LHCN-M2 (cell line): ENCODE results near the gene SH3PXD2A. TPM values are rescaled to one million over a fixed set of nuclear protein-coding genes. Genes with fewer than 3 reads are reported as not detected.

ENCODE experiments used
- DNase-seq: peaks from one replicate; pipeline ENCODE4 v3.0.0-alpha.2; 2012; ENCODE audit warnings: low read depth
- total RNA-seq: library from RNA; depleted of rRNA; stranded (reverse); fragments of >200 nt; gene quantifications from 2 replicates; pipeline ENCODE4 v1.2.3, GENCODE V29; 2014

Gene SH3PXD2A
- total RNA-seq, 1 experiment from 2014 or later = 18.4 TPM

DNA sequence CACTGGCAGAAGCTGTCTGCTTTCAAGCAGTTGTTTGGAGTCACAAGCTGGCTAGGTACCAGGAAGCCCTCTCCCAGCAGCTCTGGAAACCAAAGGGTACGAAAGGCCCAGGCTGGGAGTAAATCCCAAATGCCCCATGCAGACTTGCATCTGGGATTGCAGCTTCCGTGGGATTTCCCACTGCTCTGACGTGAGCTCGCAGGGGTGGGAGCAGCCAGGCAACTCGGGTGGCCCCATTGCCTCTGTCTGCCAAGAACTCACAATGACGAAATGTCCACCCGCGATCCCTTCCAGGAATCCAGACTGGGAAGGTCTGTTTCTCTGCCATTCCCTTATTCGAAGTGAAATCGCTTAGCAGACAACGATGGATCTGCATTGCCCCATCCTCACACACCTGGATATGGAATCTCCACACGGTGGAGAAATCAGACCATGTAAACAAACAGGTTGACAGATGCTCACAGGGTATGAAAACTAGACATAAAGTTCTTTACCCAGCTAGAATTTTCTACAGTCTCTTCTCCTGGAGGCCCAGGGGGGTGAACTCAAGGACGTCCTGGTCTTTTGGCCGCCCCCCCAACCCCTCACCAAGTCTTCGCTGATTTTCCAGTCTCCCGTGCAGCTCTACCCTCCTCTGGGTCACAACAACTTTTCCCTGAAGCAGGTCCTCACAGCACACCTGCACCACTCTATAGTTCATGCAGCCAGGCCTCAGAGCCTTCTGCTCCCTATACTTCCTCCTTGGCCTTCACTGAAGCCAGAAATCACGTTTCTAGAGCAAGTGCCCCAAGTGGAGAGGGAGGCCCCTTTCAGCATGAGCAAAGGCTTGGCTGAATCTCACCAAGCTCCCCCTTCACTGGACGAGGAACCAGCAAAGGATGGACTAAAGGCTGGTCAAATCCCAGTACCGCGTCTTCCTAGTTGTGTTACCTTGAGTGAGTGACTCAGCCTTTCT lies 20.0 kb downstream of the SH3PXD2A start:
- DNase-seq = no peak

DNA sequence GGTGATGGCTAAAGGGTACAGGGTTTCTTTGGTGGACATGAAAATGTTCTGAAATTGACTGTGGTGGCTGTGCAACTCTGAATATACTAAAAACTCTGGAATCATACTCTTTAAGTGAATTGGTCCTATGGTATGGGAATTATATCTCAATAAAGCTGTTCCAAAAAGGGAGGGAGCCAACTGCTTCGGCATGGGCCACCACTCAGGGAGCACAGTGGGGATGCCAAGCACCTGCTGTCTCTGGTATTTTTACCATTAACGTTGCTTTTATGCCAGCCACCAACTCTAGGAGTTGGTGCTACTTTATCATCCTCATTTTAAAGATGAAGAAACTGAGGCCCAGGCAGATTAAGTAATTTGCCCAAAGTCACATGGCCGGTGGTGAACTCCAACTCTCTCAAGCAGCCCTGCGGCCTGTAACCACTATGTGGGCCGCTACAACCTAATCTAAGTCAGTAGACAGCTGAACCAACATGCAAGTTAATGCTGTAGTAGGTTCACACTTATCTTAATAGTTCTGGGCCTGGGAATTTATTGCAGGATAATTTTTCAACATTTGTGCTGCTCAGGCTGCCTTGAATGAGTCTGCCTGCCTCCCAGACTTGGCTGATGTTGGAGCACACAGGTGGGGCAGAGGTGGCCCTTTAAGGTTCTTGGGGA lies 20.8 kb downstream of the SH3PXD2A start:
- no peak for DNase-seq

DNA sequence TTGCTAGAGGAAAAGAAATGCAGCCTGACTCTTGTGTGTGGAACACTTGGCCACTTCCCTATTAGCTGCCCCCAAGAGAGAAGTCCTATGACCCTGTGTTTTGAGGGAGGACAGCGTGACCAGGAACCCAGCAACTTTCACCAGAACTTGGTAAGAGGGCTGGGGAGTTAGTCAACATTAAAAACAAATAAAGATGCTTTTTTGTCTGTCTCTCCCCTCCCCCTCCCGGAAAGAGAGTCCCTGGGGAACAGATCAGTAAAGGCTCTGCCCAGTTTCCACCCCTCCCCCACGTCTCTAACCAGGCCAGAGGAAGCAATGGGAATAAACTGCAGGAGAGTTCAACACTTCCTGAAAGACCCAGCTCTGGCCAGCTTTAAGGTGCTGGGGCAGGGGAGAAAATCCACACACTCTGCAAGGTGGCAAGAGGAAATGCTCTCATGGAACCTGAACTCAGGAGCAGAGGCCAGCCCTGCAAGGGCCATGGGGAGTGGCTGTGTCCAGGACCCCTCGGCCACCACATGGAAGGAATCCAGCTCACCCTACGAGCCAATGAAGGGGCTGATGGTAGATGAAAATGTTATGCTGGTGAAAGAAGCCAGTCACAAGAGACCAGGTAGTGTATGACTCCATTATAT lies 21.5 kb downstream of the SH3PXD2A start:
- peak; percentile 51 for DNase-seq

DNA sequence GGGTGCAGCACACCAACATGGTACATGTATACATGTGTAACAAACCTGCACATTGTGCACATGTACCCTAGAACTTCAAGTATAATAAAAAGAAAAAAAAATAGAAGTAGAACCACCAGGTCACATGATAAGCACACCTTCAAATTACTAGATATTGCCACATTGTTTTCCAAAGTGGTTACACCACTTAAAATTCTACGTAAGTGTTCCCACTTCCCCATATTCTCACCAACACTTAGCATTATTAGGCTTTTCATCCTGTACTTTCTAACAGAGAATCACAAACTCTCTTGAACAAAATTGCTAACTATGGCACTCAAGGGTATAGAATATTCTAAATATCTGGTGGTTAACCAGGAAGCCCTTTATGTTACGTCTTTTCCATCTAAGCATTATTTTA lies 22.6 kb downstream of the SH3PXD2A start:
- no peak for DNase-seq

DNA sequence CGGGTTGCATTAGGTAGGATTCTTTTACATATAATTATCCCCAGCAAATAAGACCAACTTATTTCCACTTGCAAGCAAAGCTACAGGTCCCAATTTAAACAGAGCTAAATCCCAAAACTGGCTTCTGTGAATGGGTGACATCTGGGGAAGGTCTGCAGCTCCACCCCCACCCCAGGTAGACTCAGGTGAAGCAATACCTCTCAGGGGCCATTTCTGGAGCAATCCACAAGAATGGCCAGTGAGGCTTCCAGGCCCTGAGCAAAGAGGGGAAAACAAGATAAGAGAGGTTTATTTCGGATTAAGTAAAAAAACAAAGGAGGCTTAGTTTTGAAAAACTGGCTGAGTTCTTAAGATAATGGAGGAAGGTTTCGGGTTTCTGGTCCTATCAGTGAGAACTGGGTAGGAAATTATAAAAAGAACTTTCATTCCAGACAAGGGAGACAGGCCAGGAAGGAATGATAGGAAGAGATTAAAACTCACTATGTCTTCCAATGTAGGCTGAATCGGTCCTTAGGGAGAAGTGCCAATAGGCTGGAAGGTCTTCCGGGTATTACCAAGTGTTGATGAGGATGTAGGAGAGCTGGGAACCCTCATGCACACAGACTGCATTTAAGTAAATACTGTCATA lies 25.4 kb downstream of the SH3PXD2A start:
- no peak for DNase-seq

DNA sequence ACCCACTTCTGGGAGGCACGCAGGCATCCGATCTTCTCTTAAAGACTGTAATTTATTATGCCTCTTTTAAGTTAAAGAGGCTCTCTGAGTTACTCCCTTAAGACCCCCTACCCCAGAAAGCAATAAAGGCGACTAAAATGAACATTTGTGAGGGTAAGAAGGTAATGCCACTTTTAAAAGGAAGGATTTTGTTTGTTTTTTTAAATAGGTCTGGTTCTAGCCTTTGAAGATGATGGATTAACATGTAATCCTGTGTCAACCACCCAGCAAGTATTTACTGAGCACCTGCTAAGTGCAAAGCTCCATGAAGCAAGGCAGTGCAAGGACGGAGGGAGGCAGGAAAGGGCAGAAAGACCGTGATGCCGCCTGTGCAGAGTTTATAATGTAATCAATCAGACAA lies 26.1 kb downstream of the SH3PXD2A start:
- DNase-seq = no peak

DNA sequence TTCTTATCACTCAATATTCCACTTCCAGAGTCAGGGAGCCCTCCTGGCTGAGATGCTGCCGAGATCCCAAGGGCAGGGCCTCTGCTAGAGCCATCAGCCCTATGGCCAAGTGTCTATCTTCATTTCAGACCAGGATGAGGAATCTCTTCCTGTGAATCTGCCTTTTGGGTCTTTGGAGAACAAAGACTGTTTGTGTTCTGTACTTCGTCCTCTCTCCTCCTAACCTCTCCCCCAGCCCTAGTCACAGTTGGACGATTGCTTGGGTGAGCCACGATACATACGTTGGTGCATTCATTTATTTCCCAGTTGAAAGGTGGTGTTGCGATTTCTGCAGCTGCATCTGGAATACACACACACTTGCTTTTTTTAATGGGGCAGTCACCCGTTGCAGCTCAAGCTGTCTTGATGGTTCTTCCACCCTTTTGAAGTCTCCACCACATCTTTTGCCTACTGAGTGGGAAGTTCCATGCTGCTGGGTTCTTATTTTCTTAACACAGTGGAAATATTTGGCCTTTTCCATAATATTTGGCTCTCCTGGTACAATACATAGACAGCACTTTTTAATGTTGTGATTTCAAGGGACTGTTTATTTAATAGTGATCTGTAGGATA lies 26.7 kb downstream of the SH3PXD2A start:
- DNase-seq = no peak

DNA sequence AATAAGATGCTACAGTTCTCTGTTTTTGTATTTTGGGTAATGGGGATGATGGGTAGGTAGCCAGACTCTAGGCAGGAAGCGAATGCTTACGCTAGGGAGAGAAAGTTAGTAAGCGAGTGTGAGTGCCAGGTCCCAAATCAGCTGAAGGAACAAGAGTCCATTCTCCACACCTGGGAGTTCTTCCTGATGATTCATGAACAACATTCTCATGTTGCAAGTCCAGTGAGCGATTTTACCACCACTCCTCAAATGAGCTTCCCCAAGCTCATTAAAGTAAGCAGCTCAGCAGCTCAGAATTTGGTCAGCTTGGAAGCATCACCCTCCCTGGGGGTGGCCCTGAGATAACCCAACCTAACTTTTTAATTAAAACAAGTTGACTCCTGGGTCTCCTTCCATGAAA lies 27.3 kb downstream of the SH3PXD2A start:
- no peak for DNase-seq

DNA sequence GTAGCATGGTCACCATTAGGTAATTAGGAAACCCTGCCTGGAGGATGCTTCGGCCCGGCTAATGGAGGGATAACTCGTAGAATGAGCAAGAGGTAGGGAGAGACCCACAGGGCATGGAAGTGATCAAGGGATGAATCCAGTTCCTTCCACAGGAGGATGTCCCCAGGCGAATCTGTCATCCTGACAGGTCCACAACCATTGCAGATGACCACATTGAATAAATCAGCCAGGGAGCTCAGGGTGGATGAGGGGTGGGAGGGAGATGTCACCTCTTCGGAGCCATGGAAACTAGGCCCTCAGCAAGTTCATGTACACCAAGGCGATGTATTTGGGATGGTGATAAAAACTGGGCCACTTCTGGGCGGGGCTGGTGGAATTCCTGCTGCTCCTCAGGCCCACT lies 28.5 kb downstream of the SH3PXD2A start:
- no peak for DNase-seq

DNA sequence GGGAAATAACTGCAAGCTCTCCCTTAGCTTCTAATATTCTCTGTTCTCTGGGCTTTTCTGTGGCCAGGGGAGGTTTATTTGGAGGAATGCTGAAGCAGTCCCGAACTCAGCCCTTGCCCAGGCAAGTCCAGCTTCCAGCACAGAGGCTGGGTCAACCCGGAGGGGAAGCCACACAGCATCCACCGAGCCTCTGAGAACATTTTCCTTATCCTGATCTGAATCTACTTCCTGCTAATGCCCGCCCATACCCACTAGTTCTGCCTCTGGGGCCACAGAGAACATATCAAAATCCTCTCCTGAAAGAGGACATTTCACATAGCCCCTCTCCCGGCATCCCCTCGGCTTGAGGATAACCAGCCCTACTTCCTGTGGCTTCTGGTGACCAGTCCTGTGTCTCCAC lies 31.1 kb downstream of the SH3PXD2A start:
- DNase-seq = no peak

DNA sequence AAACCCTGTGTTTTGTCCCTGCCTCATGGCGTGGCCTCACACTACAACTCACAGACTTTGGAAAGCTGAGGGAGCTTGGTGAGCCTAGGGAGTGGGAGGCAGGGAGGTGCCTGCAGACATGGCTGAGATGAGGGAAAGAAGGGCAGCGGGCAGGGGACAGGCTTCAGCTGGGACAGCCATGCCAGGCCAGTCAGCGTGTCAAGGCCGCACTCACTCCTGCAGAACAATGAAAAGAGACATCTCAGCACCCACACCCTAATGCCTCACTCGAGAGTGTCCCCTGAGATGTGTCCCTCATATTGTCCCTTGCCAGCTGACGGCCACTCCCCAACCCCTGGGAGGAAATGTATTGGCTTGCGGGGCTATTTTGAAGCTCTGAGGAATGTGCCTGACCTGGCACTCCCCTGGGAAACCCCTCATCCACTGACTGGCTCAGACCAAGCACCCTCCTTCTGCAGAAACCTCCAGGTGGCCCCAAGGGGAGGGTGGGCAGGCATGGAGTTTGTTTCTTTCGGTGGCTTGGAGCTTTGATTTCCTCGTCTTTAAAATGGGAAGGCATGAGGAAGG lies 31.6 kb downstream of the SH3PXD2A start:
- no peak for DNase-seq

DNA sequence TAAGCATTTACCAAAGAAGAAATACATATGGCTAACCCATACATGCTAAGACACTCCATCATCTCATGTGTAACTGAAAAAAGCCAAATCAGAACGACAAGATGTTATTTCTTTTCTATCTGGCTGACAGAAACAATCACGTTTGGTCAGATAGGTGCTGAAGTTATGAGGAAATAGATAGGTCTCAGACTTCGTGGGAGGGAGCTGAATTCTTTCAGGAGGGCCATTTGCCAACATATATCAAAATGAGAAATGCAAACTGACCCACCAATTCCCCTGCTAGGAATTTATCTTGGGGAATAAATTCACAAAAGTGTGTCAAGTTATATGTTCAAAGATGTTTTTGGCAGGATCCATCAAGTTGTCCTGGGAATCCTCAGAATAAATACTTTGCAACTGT lies 32.6 kb downstream of the SH3PXD2A start:
- no peak for DNase-seq

DNA sequence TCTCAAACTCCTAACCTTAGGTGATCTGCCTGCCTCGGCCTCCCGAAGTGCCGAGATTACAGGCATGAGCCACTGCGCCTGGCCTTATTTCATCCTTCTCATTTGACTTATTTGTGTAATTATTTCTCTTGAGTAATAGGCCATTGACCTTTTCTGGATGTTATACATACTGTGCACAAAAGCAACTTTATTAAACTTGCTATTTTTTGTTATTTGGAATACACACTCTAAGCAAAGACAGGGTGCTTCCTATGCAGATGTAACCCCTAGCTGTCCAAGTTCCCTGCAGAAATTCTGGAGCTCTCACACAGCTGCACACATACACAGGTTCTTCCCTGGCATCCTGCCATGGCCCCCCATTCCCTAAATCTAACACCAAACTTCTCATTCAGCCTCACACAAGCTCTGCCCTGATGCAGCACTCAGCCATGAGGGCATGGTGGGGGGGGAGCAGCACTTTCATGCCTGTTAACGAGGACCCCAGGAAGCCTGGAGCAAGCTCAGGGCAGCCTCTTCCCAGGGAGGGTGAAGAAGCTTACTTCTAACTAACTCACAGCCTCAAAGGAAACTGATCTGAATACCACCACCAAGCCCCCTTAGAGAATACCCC lies 33.2 kb downstream of the SH3PXD2A start:
- no peak for DNase-seq

DNA sequence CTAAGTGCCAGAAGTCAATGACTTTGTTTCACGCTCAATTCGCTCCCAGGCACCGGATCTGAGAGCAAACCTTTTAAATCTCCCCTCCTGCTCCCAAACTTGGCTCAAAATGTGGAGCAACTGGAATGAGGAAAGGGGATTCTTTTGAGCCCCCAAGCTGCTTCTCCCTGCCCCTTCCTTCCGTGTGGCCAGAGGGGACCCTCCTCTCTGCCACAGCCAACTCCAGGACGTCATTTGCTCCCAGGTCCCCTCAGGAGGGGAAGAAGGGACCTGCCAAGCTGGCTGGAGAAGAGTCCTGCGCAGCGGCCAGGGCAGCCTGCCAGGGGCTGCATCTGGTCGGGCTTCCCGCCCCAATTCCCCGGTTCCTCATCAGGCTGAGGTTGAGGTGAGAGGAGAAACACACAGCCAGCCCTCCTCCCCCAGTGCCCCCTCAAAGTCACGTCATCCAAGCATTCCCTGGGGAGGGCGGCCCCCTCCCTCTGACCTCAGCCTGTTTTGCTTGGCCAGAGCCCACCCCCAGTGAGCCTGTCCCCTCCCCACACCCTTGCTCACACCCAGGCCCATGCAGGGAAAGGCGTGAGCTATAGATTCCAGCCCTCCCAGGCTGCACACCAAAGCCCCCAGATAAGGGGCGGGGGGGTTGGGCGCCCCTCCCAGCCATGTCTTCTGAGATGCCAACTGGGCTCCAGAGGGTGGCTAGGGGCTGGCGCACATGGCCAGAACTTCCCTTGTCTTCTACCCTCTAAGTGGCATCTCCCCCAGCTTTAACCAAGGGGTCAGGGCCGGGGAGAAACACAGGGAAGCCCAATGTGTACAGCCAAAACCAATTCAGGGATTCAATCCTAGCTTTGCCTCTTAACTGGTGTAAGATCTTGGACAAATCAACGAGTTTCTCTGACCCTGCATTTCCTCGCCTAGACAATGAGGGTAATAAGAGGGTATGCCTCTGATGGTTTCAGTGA lies 35.0 kb downstream of the SH3PXD2A start:
- no peak for DNase-seq

DNA sequence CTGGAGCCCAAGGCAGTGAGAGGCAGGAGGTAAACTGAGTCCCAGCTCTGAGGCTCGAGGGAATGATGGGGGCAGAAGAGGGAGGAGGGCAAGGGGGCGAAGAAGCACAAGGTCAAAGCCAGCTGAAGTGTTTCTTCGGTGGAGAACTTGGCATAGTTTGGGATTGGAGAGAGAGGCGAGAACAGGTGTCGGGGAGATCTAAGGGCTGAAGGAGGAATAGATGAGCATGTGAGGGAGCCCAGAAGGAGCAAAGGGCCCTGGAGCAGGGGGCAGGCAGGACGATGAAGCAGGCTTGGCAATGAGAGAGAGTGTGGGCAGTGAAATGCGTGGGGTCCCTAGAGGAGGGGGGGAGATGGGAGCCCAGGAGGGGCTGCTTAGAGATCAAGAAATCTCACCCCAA lies 35.9 kb downstream of the SH3PXD2A start:
- no peak for DNase-seq

DNA sequence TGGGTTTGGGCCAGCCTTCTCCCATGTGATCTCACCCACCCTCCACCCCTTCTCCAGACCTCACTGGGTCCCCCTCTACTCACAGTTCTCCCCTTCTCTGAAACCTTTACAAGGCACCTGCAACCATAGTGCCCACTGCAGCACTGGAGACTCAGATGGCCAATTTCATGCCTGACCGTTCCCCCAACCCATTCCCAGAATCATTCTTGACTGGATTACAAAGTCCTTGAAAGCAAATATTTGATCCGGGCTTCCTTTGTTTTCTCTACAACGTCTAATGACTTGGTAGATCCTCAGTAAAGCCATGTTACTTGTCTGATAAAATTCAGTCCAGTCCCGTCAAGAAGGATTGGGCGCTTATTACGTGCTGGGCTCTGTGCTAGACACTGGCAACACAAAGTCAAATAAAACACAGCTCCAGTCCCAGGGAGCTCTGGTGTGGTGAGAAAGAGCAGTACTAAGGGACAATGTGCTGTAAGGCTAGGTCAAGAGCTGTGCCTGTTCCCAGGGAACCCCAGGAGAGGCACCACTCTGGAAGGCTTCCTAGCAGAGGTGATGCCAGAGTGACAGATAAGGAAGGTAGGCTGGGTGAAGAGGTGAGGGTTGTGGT lies 36.5 kb downstream of the SH3PXD2A start:
- no peak for DNase-seq

DNA sequence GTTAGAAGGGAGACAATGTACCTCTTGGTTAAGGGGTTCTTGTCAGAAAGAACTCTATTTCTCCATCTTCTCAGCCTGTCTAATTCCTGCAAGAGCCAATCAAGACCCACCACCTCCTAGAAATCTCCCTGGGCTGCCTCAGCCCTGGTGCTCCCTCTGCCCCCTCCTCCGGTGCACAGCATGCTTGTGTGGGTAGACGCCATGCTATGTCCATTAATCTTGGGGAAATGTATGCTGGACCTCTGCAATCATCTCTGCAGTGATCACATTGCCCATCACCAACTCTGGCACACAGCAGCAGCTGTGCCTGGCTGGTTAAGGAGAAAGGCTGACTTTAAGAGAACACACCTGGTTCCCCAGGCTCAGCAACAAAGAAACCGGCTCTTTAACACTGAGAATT lies 37.3 kb downstream of the SH3PXD2A start:
- no peak for DNase-seq

DNA sequence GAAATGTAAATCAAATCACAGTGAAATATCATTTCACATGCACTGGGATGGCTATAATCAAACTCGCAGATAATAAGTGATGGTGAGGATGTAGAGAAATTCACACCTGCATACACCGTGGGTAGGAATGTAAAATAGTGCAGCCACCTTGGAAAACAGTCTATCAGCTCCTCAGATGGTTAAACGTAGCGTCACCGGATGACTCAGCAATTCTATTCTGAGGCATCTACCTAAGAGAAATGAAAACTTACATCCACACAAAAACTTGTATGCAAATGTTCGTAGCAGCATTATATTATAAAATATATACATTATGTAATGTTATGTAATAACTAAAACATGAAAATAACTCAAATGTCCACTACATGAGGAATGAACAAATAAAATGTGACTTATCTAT lies 38.9 kb downstream of the SH3PXD2A start:
- DNase-seq = no peak
